Retinal pigment epithelial cell (primary cell): Measurements from ENCODE around the gene TREH.

Source experiments
- DNase-seq: peaks from one replicate; pipeline ENCODE4 v3.0.0-alpha.2; 2010; ENCODE audit warnings: low read depth
- H3K4me3 ChIP-seq: 2 replicates; pipeline ENCODE4 v1.5.1; 2011; ENCODE audit warnings: mild to moderate bottlenecking, low read length, control low read depth, moderate library complexity
- CTCF ChIP-seq: conservative IDR thresholded peaks from 2 replicates; pipeline ENCODE4 v1.5.1; 2011; ENCODE audit warnings: low read depth, low read length, control low read depth, inconsistent platforms

TREH gene

GRCh38 chr11:118643995-118644345, 35.5 kb downstream of the TREH start:
- H3K4me3 ChIP-seq, result no peak overlapping the region
- DNase-seq, result no peak
- no peak for TF ChIP-seq CTCF

GRCh38 chr11:118643142-118643994, 36.1 kb downstream of the TREH start:
- no peak overlapping the region for H3K4me3 ChIP-seq
- DNase-seq, result no peak
- no peak for TF ChIP-seq CTCF

DNA sequence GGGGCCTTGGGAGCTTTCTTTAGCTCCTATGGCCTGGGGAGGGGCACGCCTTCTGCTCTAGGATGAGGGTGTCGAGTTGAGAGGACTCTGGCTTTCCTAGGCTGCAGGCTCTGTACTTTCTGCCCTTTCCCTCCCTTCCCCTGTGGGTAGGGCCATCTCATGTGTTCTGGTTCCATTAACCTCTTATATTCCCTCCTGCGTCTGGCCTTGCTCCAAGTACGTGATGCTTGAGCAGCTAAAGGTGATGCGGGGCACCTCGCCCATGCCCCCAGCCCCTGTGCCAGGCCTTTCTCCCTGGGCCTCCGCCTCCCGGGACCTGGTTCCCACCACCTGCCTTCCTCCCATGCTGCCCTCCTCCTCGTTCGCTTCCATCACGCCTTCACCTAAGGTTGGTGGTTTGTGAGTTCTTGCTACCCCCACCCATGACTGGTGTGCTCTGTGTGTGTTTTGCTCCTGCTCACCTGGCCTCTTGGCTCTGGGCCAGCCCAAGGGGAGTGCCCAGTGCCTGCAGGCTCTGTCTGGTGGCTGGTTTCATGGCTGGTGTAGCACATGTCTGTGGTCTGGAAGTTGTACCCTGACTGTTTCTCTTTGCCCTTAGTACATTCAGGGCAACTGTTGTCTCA, 37.9 kb downstream of the TREH start:
- no peak overlapping the region for H3K4me3 ChIP-seq
- no peak for DNase-seq
- TF ChIP-seq CTCF, result no peak

GRCh38 chr11:118640332-118641154, 38.9 kb downstream of the TREH start:
- no peak for TF ChIP-seq CTCF
- no peak for DNase-seq
- no peak overlapping the region for H3K4me3 ChIP-seq

DNA sequence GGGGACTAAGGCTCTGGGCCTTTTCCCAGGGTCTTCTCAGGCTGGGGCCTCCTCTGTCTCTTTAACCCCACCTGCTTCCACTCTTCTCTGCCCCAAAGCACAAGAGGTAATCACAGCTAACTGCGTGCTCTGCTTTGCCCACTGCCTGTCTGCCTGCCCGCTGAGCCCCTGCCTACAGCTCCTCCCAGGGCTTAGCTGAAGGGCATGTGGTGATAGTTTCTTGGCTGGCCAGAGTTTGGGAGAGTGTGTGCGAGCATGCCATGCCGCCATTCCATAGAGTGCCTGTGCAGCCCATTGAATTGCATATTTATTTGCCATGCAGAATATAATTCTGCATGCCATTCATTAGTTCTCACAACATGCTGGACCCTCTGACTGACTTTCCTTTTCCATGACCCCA, 39.6 kb downstream of the TREH start:
- no peak for TF ChIP-seq CTCF
- DNase-seq, result no peak
- no peak overlapping the region for H3K4me3 ChIP-seq

DNA sequence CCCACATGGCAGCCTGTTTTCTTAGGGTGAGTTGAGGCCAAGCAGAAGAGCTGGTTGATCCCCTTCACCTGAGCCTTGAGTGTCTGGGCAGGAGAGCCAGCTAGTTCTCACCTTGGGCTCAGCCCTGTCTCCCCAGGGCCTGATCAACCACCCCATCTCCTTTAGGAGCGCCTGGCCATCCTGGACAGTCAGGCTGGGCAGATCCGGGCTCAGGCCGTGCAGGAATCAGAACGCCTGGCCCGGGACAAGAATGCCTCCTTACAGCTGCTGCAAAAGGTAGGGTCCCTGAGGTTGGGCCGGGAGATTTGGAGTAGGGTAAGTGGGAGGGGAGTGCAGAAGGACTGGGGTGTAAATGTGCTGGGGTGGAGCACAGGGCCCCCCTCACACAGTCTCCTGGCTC, 40.7 kb downstream of the TREH start:
- TF ChIP-seq CTCF, result no peak
- DNase-seq, result no peak
- no peak overlapping the region for H3K4me3 ChIP-seq
